Activated T-helper 17 cell treated with anti-CD3 and anti-CD28 coated beads, Interleukin-2, amount 50 U/mL, for 72 hours (primary cell): ENCODE measurements around the gene IFNA4. TPM values are rescaled to one million over a fixed set of nuclear protein-coding genes. Genes with fewer than 3 reads are reported as not detected.

Experiments used
- total RNA-seq, 2 donors: library from RNA; stranded (reverse); gene quantifications; one replicate each; pipeline ENCODE4 v1.2.3, GENCODE V29; 2022

IFNA4 gene
- total RNA-seq, 2 donors from 2014 or later = not detected

Other genes with a start within 250 kb of the IFNA4 start
- 1 to 10 TPM; 2.9 to 4.1 TPM for gene HACD4, start 155.9 kb downstream of the IFNA4 start, total RNA-seq
- not detected for gene IFNB1, start 109.6 kb downstream of the IFNA4 start, total RNA-seq
- gene IFNW1, start 45.8 kb downstream of the IFNA4 start, total RNA-seq = not detected
- gene IFNA21, start 20.9 kb downstream of the IFNA4 start, total RNA-seq = not detected
- not detected for gene IFNA7, start 14.6 kb upstream of the IFNA4 start, total RNA-seq
- gene IFNA10, start 19.6 kb upstream of the IFNA4 start, total RNA-seq = not detected
- gene IFNA16, start 29.7 kb upstream of the IFNA4 start, total RNA-seq = not detected
- not detected for gene IFNA17, start 40.6 kb upstream of the IFNA4 start, total RNA-seq
- gene IFNA14, start 52.4 kb upstream of the IFNA4 start, total RNA-seq = not detected
- gene IFNA5, start 117.7 kb upstream of the IFNA4 start, total RNA-seq = not detected
- gene KLHL9, start 147.8 kb upstream of the IFNA4 start, total RNA-seq = 10 to 100 TPM; 10.5 to 13.7 TPM
- gene IFNA6, start 163.3 kb upstream of the IFNA4 start, total RNA-seq = not detected
- gene IFNA13, start 180.5 kb upstream of the IFNA4 start, total RNA-seq = not detected
- not detected for gene IFNA2, start 197.8 kb upstream of the IFNA4 start, total RNA-seq
- gene IFNA8, start 221.5 kb upstream of the IFNA4 start, total RNA-seq = not detected